SU-DHL-6 (cell line): ENCODE measurements around the gene PPP1R3C.

ENCODE experiments used
- H2AFZ ChIP-seq: fragments of 200-600 bp; sonication (generic); 2 replicates; pipeline ENCODE4 v1.6.1; 2014; ENCODE audit warnings: low read depth, mild to moderate bottlenecking, moderate library complexity, mixed read lengths, antibody characterized with exemption, low read length; ENCODE audit not compliant: severe bottlenecking
- H3F3A ChIP-seq: fragments of 200-600 bp; shearing (Covaris generic); 2 replicates; pipeline ENCODE4 v1.6.0; 2016; ENCODE audit warnings: antibody characterized with exemption, mild to moderate bottlenecking; ENCODE audit not compliant: insufficient read depth
- H3K27ac ChIP-seq: fragments of 200-600 bp; sonication (generic); 2 replicates; pipeline ENCODE4 v1.5.1; 2016; ENCODE audit warnings: low read depth, mild to moderate bottlenecking, low read length, moderate library complexity, mixed read lengths
- H3K27me3 ChIP-seq: fragments of 200-600 bp; sonication (generic), shearing (Covaris generic); 2 replicates; pipeline ENCODE4 v1.6.0; 2014; ENCODE audit warnings: mild to moderate bottlenecking, low read length
- H3K36me3 ChIP-seq: fragments of 200-600 bp; sonication (generic); 2 replicates; pipeline ENCODE4 v1.6.1; 2014; ENCODE audit warnings: mild to moderate bottlenecking, low read length, mixed read lengths
- H3K4me2 ChIP-seq: fragments of 300-600, 200-600 bp; shearing (Covaris generic), sonication (generic); 2 replicates; pipeline ENCODE4 v1.6.0; 2014; ENCODE audit warnings: low read length, low read depth, mild to moderate bottlenecking; ENCODE audit not compliant: poor library complexity, severe bottlenecking
- H3K4me3 ChIP-seq: fragments of 200-600 bp; sonication (generic); 2 replicates; pipeline ENCODE4 v1.5.1; 2014; ENCODE audit warnings: antibody characterized with exemption, low read length, mild to moderate bottlenecking, mixed read lengths; ENCODE audit not compliant: insufficient read depth, poor library complexity, severe bottlenecking
- H3K79me2 ChIP-seq: fragments of 200-600 bp; sonication (generic); 2 replicates; pipeline ENCODE4 v1.6.1; 2014; ENCODE audit warnings: mild to moderate bottlenecking, low read length, moderate library complexity; ENCODE audit not compliant: insufficient read depth
- H3K9ac ChIP-seq: fragments of 200-600 bp; sonication (generic); 2 replicates; pipeline ENCODE4 v1.7.0; 2014; ENCODE audit warnings: mild to moderate bottlenecking, low read length
- H3K9me2 ChIP-seq: fragments of 200-600 bp; sonication (generic); replicated peaks from 2 replicates; pipeline ENCODE4 v1.6.1; 2014; ENCODE audit warnings: low read length; ENCODE audit not compliant: insufficient read depth
- H3K9me3 ChIP-seq: fragments of 200-600 bp; sonication (generic); 2 replicates; pipeline ENCODE4 v1.6.1; 2014; ENCODE audit warnings: low read length, mixed read lengths; ENCODE audit not compliant: insufficient read depth
- H4K20me1 ChIP-seq: fragments of 200-600 bp; sonication (generic); 2 replicates; pipeline ENCODE4 v1.6.1; 2014; ENCODE audit warnings: low read depth, mild to moderate bottlenecking, antibody characterized with exemption, low read length, moderate library complexity, mixed read lengths
- EZH2phosphoT487 ChIP-seq: fragments of 200-600 bp; sonication (generic), shearing (Covaris generic); conservative IDR thresholded peaks from 2 replicates; pipeline ENCODE4 v1.6.1; 2018; ENCODE audit warnings: mild to moderate bottlenecking, antibody characterized with exemption, low read length, moderate library complexity, mixed read lengths
- TF ChIP-seq, protein P1 (sequence below): fragments of 200-600 bp; sonication (generic); IDR thresholded peaks from one replicate; pipeline ENCODE4 v1.5.1; 2017; ENCODE audit warnings: antibody characterized with exemption, mild to moderate bottlenecking, low read length, moderate library complexity; ENCODE audit not compliant: insufficient read depth, poor library complexity, severe bottlenecking

The PPP1R3C gene

DNA sequence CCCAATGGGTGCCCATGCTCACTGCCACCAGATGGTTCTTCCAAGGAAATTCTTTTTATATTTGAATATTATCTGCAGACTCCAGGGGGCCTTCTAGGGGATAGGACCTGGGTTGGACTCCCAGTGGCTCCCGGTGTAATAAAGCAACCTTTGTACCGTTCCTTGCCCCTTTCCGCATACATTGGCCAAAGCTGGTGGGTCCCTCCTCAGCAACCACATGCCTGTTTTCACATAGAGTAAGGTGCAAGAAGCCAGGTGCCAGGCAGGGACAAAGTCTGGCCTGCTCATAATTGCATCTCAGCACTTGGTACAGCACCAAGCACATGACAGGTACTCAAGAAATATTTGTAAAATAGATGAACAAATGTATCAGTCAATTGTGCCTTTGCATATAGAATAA is 46.4 kb upstream of the PPP1R3C start:
- Histone ChIP-seq H3K4me3 (no peak overlapping the region), H3K79me2 (no peaks in the 10 kb centered on the region), H3K9ac (no peak overlapping the region), H3K9me3 (no peaks in the 10 kb centered on the region), H3K36me3 (no peaks in the 10 kb centered on the region), H3K9me2 (no peaks in the 10 kb centered on the region), H3F3A (no peaks in the 10 kb centered on the region), H2AFZ (no peak overlapping the region), H3K27me3 (no peaks in the 10 kb centered on the region), H3K4me2 (no peak overlapping the region), H3K27ac (no peak overlapping the region), H4K20me1 (no peaks in the 10 kb centered on the region)
- TF ChIP-seq, protein P1, sequence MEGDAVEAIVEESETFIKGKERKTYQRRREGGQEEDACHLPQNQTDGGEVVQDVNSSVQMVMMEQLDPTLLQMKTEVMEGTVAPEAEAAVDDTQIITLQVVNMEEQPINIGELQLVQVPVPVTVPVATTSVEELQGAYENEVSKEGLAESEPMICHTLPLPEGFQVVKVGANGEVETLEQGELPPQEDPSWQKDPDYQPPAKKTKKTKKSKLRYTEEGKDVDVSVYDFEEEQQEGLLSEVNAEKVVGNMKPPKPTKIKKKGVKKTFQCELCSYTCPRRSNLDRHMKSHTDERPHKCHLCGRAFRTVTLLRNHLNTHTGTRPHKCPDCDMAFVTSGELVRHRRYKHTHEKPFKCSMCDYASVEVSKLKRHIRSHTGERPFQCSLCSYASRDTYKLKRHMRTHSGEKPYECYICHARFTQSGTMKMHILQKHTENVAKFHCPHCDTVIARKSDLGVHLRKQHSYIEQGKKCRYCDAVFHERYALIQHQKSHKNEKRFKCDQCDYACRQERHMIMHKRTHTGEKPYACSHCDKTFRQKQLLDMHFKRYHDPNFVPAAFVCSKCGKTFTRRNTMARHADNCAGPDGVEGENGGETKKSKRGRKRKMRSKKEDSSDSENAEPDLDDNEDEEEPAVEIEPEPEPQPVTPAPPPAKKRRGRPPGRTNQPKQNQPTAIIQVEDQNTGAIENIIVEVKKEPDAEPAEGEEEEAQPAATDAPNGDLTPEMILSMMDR, result no peak
- no peak for TF ChIP-seq EZH2phosphoT487

DNA sequence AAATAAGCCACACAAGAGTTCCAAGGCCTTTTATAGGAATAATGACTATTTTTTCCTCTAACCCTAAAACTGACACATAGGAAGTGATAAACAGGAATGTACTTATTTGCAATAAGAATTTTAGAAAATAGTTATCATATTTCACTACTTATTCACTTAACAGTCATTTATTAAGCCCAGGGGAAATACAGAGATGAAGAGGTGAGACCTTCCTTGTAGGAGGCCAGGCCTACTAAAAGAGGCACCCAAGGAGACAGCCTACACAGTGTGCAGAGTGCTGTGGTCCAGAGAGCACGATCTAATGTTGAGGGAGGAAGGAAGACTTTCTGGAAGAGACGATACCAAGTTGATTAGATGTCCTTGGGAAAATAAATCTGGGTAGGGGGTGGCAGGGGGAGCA is 45.0 kb upstream of the PPP1R3C start:
- no peak for TF ChIP-seq EZH2phosphoT487
- TF ChIP-seq, protein P1, result no peak
- H3K27ac ChIP-seq, result no peak overlapping the region
- H3K27me3 ChIP-seq, result no peaks in the 10 kb centered on the region
- H3K4me3 ChIP-seq, result no peak overlapping the region
- H3K9me2 ChIP-seq, result no peaks in the 10 kb centered on the region
- no peaks in the 10 kb centered on the region for H3K36me3 ChIP-seq
- no peaks in the 10 kb centered on the region for H4K20me1 ChIP-seq
- H3K9ac ChIP-seq, result no peak overlapping the region
- H3K79me2 ChIP-seq, result no peaks in the 10 kb centered on the region
- H2AFZ ChIP-seq, result no peak overlapping the region
- H3K9me3 ChIP-seq, result no peaks in the 10 kb centered on the region
- no peak overlapping the region for H3K4me2 ChIP-seq
- no peaks in the 10 kb centered on the region for H3F3A ChIP-seq

DNA sequence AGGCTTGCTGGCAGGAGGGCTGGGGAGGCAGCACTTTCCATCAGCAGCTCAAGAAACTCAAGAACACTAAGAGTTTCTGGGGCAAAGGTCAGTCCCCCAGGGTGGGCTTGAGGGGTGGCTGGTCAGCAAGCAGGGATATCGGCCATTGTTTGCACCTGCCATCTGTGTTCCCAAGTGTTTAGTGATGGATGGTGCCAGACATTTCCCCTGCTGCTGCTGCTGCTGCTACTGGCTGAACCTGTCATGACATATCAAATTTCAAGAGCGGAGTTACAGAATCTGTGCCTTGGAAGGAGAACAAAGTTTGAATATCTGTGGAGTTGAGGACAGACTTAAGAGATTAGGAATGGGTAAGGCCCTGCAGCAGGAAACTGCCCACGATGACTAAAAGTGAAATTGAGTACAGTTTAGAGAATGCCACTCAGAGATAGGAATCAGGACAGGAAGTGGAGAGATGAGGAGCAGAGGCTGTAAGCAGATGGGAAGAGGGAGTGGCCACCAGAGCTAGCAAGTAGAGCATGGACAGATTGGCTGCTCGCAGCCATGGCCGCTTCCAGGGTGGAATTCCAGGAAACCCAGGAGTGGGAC is 39.2 kb upstream of the PPP1R3C start:
- Histone ChIP-seq H3K79me2 (no peaks in the 10 kb centered on the region), H3K9me3 (no peaks in the 10 kb centered on the region), H2AFZ (no peak overlapping the region), H3K4me2 (no peak overlapping the region), H3K27ac (no peak overlapping the region), H3K27me3 (no peaks in the 10 kb centered on the region), H3F3A (no peaks in the 10 kb centered on the region), H3K36me3 (no peaks in the 10 kb centered on the region), H4K20me1 (no peaks in the 10 kb centered on the region), H3K9ac (no peak overlapping the region), H3K4me3 (no peak overlapping the region), H3K9me2 (no peaks in the 10 kb centered on the region)
- TF ChIP-seq EZH2phosphoT487, result no peak
- TF ChIP-seq, protein P1, result no peak
